Mammary epithelial cell (primary cell): ENCODE measurements around the gene FUOM.

ENCODE experiments used
- CTCF ChIP-seq, 2 donors: IDR thresholded peaks in 1 of 2; conservative IDR thresholded peaks in 1 of 2; 2 replicates each; pipeline ENCODE4 v1.5.1; 2011 to 2012; ENCODE audit warnings: inconsistent platforms in 2 of 2, low read length in 2 of 2, mild to moderate bottlenecking in 2 of 2, control low read depth in 1 of 2, low read depth in 1 of 2; ENCODE audit not compliant: insufficient read depth in 1 of 2; ENCODE audit errors: extremely low read depth in 1 of 2
- EZH2 ChIP-seq: IDR thresholded peaks from 2 replicates; pipeline ENCODE4 v1.6.1; 2012; ENCODE audit warnings: low read length, inconsistent platforms, borderline replicate concordance

GRCh38 chr10:133385214-133385613, 27.4 kb upstream of the FUOM start:
- TF ChIP-seq CTCF (conservative IDR thresholded peaks at IDR 0.05 in 1 of 2, IDR thresholded peaks at IDR 0.05 in 1 of 2; ENCODE audit: extremely low read depth in 1 of 2, insufficient read depth in 1 of 2, low read depth in 1 of 2, low read length in 2 of 2) (no peak), EZH2 (no peak)
